ENCODE data around the gene SNRPE.

SNRPE gene

DNA sequence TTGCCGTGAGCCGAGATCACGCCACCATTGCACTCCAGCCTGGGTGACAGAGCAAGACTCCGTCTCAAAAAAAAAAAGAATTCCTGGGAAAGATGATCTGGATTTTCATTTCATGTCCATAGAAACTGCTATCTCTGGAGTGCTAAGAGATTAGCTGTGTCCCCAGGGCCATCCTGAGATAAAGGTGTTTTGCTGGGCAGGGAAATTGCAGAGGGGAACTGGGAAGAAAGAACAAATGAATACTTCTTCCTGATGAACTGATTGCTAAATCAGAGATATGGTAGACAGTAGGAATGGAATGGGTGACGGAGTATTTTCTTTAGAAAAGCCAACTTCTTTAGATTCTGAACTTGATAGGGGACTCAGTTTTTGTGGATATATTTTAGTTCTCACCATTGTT is 19.2 kb downstream of the SNRPE start:
- H4K20me1 ChIP-seq (ENCODE audit: insufficient read depth) = no peaks in the 10 kb centered on the region

DNA sequence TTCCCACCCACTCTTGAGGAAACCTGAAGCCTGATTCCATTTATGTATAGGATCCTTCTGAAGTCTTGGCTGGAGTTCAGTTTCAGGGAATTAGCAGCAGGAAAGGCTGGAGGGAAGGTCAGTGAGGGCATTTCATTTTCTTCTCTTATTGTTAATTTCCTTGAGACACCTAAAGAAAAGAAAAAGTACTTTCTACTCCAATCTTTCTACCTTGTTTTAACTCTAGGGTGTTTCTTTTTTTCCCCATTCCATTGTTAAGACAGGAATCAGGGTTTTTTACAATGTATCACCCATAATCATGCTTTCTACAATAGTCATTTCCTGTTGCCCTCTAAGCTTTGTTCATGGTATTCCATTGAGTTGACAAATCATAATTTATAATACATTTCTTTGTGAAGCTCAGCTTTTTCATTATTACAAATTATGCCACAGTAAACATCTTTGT is 27.4 kb downstream of the SNRPE start:
- no peaks in the 10 kb centered on the region for H4K20me1 ChIP-seq (ENCODE audit: insufficient read depth)
- H3K4me2 ChIP-seq = no peak overlapping the region
- H3K79me2 ChIP-seq (ENCODE audit: insufficient read depth, low read depth) = no peaks in the 10 kb centered on the region
- no peaks in the 10 kb centered on the region for H3K4me1 ChIP-seq (ENCODE audit: low read depth, poor library complexity, severe bottlenecking)
- no peaks in the 10 kb centered on the region for H3K27me3 ChIP-seq (ENCODE audit: insufficient read depth, low read depth)
- TF ChIP-seq, protein P1, sequence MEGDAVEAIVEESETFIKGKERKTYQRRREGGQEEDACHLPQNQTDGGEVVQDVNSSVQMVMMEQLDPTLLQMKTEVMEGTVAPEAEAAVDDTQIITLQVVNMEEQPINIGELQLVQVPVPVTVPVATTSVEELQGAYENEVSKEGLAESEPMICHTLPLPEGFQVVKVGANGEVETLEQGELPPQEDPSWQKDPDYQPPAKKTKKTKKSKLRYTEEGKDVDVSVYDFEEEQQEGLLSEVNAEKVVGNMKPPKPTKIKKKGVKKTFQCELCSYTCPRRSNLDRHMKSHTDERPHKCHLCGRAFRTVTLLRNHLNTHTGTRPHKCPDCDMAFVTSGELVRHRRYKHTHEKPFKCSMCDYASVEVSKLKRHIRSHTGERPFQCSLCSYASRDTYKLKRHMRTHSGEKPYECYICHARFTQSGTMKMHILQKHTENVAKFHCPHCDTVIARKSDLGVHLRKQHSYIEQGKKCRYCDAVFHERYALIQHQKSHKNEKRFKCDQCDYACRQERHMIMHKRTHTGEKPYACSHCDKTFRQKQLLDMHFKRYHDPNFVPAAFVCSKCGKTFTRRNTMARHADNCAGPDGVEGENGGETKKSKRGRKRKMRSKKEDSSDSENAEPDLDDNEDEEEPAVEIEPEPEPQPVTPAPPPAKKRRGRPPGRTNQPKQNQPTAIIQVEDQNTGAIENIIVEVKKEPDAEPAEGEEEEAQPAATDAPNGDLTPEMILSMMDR (conservative IDR thresholded peaks at IDR 0.05; ENCODE audit: low read depth, low read length) = no peak
- H3K9ac ChIP-seq = no peak overlapping the region
- H3K4me3 ChIP-seq (IDR thresholded peaks at IDR 0.05; ENCODE audit: insufficient read depth, low read depth, low read length) = no peak overlapping the region
- H3K27ac ChIP-seq = no peak overlapping the region
- no peaks in the 10 kb centered on the region for H3K36me3 ChIP-seq (ENCODE audit: insufficient read depth)
- H2AFZ ChIP-seq (ENCODE audit: low read depth) = no peak overlapping the region

More for the DNA sequence above, 19.2 kb downstream of the SNRPE start:
- H3K4me1 ChIP-seq (ENCODE audit: low read depth, poor library complexity, severe bottlenecking) = no peaks in the 10 kb centered on the region
- H3K27ac ChIP-seq = no peak overlapping the region
- no peak overlapping the region for H3K4me3 ChIP-seq (IDR thresholded peaks at IDR 0.05; ENCODE audit: insufficient read depth, low read depth, low read length)
- H3K36me3 ChIP-seq (ENCODE audit: insufficient read depth) = no peaks in the 10 kb centered on the region
- TF ChIP-seq, protein P1 (conservative IDR thresholded peaks at IDR 0.05; ENCODE audit: low read depth, low read length) = no peak
- H3K27me3 ChIP-seq (ENCODE audit: insufficient read depth, low read depth) = no peaks in the 10 kb centered on the region
- H3K79me2 ChIP-seq (ENCODE audit: insufficient read depth, low read depth) = no peaks in the 10 kb centered on the region
- H3K9ac ChIP-seq = no peak overlapping the region
- no peak overlapping the region for H2AFZ ChIP-seq (ENCODE audit: low read depth)
- H3K4me2 ChIP-seq = no peak overlapping the region

DNA sequence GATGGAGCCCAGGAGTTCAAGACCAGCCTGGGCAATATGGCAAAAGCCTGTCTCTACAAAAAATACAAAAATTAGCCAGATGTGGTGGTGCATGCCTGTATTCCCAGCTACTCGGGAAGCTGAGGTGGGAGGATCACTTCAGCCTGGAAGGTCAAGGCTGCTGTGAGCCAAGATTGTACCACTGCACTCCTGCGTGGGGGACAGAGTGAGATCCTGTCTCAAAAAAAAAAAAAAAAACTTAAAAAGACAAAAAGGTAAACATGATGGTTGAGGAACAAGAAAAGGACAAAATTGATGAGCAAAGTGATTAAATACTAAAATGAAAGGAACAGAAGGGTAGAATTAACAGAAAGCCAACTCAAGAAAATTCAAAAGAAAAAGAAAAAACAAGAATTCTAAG is 30.6 kb downstream of the SNRPE start:
- H3K27ac ChIP-seq = no peak overlapping the region
- H4K20me1 ChIP-seq (ENCODE audit: insufficient read depth) = no peaks in the 10 kb centered on the region
- no peaks in the 10 kb centered on the region for H3K27me3 ChIP-seq (ENCODE audit: insufficient read depth, low read depth)
- no peaks in the 10 kb centered on the region for H3K36me3 ChIP-seq (ENCODE audit: insufficient read depth)
- no peaks in the 10 kb centered on the region for H3K79me2 ChIP-seq (ENCODE audit: insufficient read depth, low read depth)
- H2AFZ ChIP-seq (ENCODE audit: low read depth) = no peak overlapping the region
- no peak overlapping the region for H3K9ac ChIP-seq
- TF ChIP-seq, protein P1 (conservative IDR thresholded peaks at IDR 0.05; ENCODE audit: low read depth, low read length) = no peak
- H3K4me1 ChIP-seq (ENCODE audit: low read depth, poor library complexity, severe bottlenecking) = no peaks in the 10 kb centered on the region
- no peak overlapping the region for H3K4me2 ChIP-seq
- H3K4me3 ChIP-seq (IDR thresholded peaks at IDR 0.05; ENCODE audit: insufficient read depth, low read depth, low read length) = no peak overlapping the region

DNA sequence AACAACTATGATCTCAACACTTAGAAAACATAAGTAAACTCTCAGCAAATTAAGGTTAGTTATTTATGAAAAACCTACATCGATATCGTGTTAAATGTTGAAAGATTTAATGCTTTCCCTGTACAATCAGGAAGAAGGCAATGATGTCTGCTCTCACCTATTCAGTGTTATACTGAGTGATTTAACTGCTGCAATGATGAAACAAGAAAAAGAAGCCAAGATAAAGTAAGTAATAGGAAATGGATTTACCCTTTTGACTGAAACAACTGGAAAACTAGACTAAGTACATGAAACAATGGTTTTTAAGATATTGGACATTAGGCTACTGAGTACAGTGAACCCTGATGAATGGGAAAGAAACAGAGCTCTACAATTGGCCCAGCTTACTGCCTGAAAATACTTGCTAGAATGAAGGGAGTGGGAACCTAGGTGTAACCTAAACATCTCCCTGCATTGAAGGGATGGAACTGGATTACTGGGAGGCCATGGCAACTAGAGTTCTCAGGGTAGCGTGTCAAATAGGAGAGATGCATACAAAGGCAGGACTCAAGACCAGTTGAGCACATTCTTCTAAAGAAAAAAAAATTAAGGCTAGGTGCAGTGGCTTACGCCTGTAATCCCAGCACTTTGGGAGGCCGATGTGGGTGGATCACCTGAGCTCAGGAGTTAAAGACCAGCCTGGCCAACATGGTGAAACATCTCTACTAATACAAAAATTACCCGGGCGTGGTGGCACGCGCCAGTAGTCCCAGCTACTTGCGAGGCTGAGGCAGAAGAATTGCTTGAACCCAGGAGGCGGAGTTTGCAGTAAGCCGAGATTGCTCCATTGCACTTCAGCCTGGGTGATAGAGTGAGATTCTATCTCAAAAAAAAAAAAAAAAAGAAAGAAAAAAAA is 37.3 kb downstream of the SNRPE start:
- TF ChIP-seq, protein P1 (conservative IDR thresholded peaks at IDR 0.05; ENCODE audit: low read depth, low read length) = no peak

More for the DNA sequence above, 37.3 kb downstream of the SNRPE start:
- Histone ChIP-seq H3K9ac (no peak overlapping the region), H2AFZ (ENCODE audit: low read depth) (no peak overlapping the region), H3K4me1 (ENCODE audit: low read depth, poor library complexity, severe bottlenecking) (no peaks in the 10 kb centered on the region), H3K4me2 (no peak overlapping the region), H4K20me1 (ENCODE audit: insufficient read depth) (no peaks in the 10 kb centered on the region), H3K4me3 (IDR thresholded peaks at IDR 0.05; ENCODE audit: insufficient read depth, low read depth, low read length) (no peak overlapping the region), H3K27me3 (ENCODE audit: insufficient read depth, low read depth) (no peaks in the 10 kb centered on the region), H3K36me3 (ENCODE audit: insufficient read depth) (no peaks in the 10 kb centered on the region), H3K27ac (no peak overlapping the region), H3K79me2 (ENCODE audit: insufficient read depth, low read depth) (no peaks in the 10 kb centered on the region)
